Myocyte (in vitro differentiated cells): ENCODE data around the gene SPATA1. TPM values are rescaled to one million over a fixed set of nuclear protein-coding genes. Genes with fewer than 3 reads are reported as not detected.
"Not testable (repeated sequence)": the region's sequence is repeated elsewhere in the genome, so short reads cannot be mapped to it uniquely, and the experiment has no call there.

Experiments used
- DNase-seq: peaks from one replicate; pipeline ENCODE4 v3.0.0-alpha.2; 2012; ENCODE audit warnings: low read depth
- total RNA-seq: library from RNA; depleted of rRNA; stranded (reverse); fragments of >200 nt; gene quantifications from 2 replicates; pipeline ENCODE4 v1.2.3, GENCODE V29; 2014

SPATA1 gene
- total RNA-seq, 1 donor from 2014 or later: 0.19 TPM

GRCh38 chr1:84507887-84508286 lies 1.7 kb downstream of the SPATA1 start:
- DNase-seq: not testable (repeated sequence)

GRCh38 chr1:84508510-84508909 lies 2.3 kb downstream of the SPATA1 start:
- DNase-seq: no peak

- DNase-seq: no peak
Observed at GRCh38 chr1:84509029-84509428, 2.8 kb downstream of the SPATA1 start.

- no peak for DNase-seq
Observed at GRCh38 chr1:84510165-84510564, 4.0 kb downstream of the SPATA1 start.

GRCh38 chr1:84510668-84511067 lies 4.5 kb downstream of the SPATA1 start:
- no peak for DNase-seq

GRCh38 chr1:84524590-84524989 lies 18.4 kb downstream of the SPATA1 start:
- no peak for DNase-seq

GRCh38 chr1:84525779-84526178 lies 19.6 kb downstream of the SPATA1 start:
- no peak for DNase-seq

- DNase-seq: peak; percentile 47
Observed at GRCh38 chr1:84538599-84538998, 32.4 kb downstream of the SPATA1 start.

- DNase-seq: no peak
Observed at GRCh38 chr1:84539972-84540371, 33.8 kb downstream of the SPATA1 start.

GRCh38 chr1:84540759-84541158 lies 34.6 kb downstream of the SPATA1 start:
- DNase-seq: no peak

GRCh38 chr1:84541679-84542078 lies 35.5 kb downstream of the SPATA1 start:
- peak; percentile 24 for DNase-seq

GRCh38 chr1:84550826-84551225 lies 44.6 kb downstream of the SPATA1 start:
- DNase-seq: no peak

- DNase-seq: no peak
Observed at GRCh38 chr1:84569216-84569615, 63.0 kb downstream of the SPATA1 start.

- DNase-seq: no peak
Observed at GRCh38 chr1:84570436-84571149, 64.4 kb downstream of the SPATA1 start.

GRCh38 chr1:84571150-84571535 lies 65.0 kb downstream of the SPATA1 start:
- no peak for DNase-seq

GRCh38 chr1:84573481-84573966 lies 67.3 kb downstream of the SPATA1 start:
- no peak for DNase-seq

- peak; percentile 87 for DNase-seq
Observed at GRCh38 chr1:84573967-84574842, 68.0 kb downstream of the SPATA1 start, which contains the start of gene CTBS. Gene CTBS, minus strand, starts transcription at chr1:84574440. Its CDS starts 25 bp downstream, at chr1:84574415.

- DNase-seq: no peak
Observed at GRCh38 chr1:84574936-84575335, 68.8 kb downstream of the SPATA1 start.

GRCh38 chr1:84581648-84582047 lies 75.5 kb downstream of the SPATA1 start:
- no peak for DNase-seq

- no peak for DNase-seq
Observed at GRCh38 chr1:84582802-84583587, 76.8 kb downstream of the SPATA1 start.

- no peak for DNase-seq
Observed at GRCh38 chr1:84583648-84584047, 77.5 kb downstream of the SPATA1 start.
